ENCODE data around the gene SH2D3C.

DNA sequence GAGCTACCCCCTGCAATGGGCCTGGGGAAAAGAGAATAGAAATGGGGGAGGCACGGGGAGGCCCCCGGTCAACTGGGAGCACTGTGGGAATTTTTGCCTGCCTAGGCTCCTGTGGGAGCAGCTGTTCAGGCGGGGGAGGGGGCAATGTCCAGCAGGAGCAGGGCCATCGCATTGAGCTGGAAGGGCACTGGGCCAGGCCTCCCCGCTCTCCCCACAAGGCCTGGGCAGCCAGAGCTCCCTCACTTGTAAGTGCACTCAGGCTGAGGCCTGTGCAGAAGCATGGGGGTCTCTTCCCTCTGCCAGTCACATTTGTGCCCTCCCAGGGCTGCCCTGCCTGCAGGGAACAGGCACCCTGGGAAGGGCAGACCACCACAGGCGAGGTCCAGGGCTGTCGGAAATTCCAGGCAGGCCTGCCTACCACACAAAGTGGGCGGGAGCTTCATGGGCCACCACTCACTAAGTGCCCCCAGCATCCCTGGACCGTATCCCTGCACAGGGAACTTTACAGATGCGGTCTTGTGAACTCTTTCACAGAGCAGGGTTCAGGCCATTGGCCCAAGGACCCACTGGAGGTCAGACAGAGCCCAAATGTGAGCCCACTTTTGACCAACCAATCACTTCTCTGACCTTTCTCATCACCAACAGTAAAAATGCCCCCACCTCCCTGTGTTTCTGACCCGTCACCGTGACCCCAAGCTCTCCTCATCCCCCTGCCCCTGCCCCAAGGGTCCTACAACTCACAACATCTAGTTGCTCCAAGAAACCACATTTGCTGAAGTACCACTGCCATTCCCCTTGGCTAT lies 72.7 kb downstream of the SH2D3C start:
- TF ChIP-seq, protein P1, sequence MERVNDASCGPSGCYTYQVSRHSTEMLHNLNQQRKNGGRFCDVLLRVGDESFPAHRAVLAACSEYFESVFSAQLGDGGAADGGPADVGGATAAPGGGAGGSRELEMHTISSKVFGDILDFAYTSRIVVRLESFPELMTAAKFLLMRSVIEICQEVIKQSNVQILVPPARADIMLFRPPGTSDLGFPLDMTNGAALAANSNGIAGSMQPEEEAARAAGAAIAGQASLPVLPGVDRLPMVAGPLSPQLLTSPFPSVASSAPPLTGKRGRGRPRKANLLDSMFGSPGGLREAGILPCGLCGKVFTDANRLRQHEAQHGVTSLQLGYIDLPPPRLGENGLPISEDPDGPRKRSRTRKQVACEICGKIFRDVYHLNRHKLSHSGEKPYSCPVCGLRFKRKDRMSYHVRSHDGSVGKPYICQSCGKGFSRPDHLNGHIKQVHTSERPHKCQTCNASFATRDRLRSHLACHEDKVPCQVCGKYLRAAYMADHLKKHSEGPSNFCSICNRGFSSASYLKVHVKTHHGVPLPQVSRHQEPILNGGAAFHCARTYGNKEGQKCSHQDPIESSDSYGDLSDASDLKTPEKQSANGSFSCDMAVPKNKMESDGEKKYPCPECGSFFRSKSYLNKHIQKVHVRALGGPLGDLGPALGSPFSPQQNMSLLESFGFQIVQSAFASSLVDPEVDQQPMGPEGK (CRISPR knock-in tag; IDR thresholded peaks at IDR 0.05; ENCODE audit: borderline replicate concordance) = no peak
- TF ChIP-seq, protein P2, sequence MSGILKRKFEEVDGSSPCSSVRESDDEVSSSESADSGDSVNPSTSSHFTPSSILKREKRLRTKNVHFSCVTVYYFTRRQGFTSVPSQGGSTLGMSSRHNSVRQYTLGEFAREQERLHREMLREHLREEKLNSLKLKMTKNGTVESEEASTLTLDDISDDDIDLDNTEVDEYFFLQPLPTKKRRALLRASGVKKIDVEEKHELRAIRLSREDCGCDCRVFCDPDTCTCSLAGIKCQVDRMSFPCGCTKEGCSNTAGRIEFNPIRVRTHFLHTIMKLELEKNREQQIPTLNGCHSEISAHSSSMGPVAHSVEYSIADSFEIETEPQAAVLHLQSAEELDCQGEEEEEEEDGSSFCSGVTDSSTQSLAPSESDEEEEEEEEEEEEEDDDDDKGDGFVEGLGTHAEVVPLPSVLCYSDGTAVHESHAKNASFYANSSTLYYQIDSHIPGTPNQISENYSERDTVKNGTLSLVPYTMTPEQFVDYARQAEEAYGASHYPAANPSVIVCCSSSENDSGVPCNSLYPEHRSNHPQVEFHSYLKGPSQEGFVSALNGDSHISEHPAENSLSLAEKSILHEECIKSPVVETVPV (CRISPR knock-in tag; IDR thresholded peaks at IDR 0.05) = no peak
- no peak for TF ChIP-seq PPARA (CRISPR knock-in tag; IDR thresholded peaks at IDR 0.05; ENCODE audit: borderline replicate concordance)
- no peak for TF ChIP-seq ZFP3 (CRISPR knock-in tag; IDR thresholded peaks at IDR 0.05)
- TF ChIP-seq RARB (CRISPR knock-in tag; IDR thresholded peaks at IDR 0.05) = no peak
- no peak for TF ChIP-seq ZNF565 (CRISPR knock-in tag; conservative IDR thresholded peaks at IDR 0.05; ENCODE audit: low read depth)
- no peak for TF ChIP-seq SNAI2 (CRISPR knock-in tag; IDR thresholded peaks at IDR 0.05)
- TF ChIP-seq TCF4 (CRISPR knock-in tag; IDR thresholded peaks at IDR 0.05; ENCODE audit: borderline replicate concordance) = no peak
